Testis (tissue), 2 donors: ENCODE data around the gene PTPRD.

Experiments
- POLR2A ChIP-seq: fragments of 450-650 bp; IDR thresholded peaks from one replicate; pipeline ENCODE4 v1.6.1; 2017; ENCODE audit warnings: antibody characterized with exemption, mild to moderate bottlenecking, moderate library complexity
- TF ChIP-seq, protein P1 (sequence below), 3 experiments: fragments of 450-650 bp in 2 of 3; fragments of 200-600 bp in 1 of 3; sonication (generic) in 1 of 3; IDR thresholded peaks; one replicate each; pipeline ENCODE4 v1.5.1; 2016 to 2019; ENCODE audit warnings: antibody characterized with exemption in 3 of 3, mild to moderate bottlenecking in 2 of 3, moderate library complexity in 1 of 3

DNA sequence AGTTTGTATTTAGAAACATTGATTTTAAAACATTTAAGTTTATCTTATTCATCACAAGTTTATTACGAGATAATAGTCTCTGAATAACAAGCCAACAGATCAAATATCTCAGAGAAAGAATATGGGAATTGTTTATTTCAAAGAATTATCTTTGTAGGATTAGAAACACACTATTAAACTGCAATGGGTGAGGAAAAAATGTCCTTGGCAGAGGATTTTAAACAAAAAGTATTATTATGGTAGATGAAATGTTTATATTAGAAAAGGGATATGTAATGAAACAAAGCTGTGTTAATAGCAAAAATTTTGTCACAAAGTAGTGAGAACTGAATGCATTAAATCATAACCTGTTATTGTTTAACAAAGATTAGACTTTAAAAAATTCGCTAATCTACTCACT, 1430.4 kb downstream of the PTPRD start:
- TF ChIP-seq, protein P1, sequence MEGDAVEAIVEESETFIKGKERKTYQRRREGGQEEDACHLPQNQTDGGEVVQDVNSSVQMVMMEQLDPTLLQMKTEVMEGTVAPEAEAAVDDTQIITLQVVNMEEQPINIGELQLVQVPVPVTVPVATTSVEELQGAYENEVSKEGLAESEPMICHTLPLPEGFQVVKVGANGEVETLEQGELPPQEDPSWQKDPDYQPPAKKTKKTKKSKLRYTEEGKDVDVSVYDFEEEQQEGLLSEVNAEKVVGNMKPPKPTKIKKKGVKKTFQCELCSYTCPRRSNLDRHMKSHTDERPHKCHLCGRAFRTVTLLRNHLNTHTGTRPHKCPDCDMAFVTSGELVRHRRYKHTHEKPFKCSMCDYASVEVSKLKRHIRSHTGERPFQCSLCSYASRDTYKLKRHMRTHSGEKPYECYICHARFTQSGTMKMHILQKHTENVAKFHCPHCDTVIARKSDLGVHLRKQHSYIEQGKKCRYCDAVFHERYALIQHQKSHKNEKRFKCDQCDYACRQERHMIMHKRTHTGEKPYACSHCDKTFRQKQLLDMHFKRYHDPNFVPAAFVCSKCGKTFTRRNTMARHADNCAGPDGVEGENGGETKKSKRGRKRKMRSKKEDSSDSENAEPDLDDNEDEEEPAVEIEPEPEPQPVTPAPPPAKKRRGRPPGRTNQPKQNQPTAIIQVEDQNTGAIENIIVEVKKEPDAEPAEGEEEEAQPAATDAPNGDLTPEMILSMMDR (IDR thresholded peaks at IDR 0.05) = no peak
- no peak for TF ChIP-seq POLR2A
